Limb (tissue), 2 donors: ENCODE results near the gene SYNM.

Source experiments
- DNase-seq, 2 donors: peaks; one replicate each; pipeline ENCODE4 v3.0.0-alpha.2; 2016; ENCODE audit errors: extremely low spot score in 2 of 2

SYNM gene

GRCh38 chr15:99122831-99123712 is 18.2 kb downstream of the SYNM start:
- no peak for DNase-seq

GRCh38 chr15:99123713-99124451 is 19.0 kb downstream of the SYNM start:
- peak; percentile 72 to 83 for DNase-seq

- DNase-seq: no peak
Observed at GRCh38 chr15:99124641-99125040, 19.8 kb downstream of the SYNM start.

DNA sequence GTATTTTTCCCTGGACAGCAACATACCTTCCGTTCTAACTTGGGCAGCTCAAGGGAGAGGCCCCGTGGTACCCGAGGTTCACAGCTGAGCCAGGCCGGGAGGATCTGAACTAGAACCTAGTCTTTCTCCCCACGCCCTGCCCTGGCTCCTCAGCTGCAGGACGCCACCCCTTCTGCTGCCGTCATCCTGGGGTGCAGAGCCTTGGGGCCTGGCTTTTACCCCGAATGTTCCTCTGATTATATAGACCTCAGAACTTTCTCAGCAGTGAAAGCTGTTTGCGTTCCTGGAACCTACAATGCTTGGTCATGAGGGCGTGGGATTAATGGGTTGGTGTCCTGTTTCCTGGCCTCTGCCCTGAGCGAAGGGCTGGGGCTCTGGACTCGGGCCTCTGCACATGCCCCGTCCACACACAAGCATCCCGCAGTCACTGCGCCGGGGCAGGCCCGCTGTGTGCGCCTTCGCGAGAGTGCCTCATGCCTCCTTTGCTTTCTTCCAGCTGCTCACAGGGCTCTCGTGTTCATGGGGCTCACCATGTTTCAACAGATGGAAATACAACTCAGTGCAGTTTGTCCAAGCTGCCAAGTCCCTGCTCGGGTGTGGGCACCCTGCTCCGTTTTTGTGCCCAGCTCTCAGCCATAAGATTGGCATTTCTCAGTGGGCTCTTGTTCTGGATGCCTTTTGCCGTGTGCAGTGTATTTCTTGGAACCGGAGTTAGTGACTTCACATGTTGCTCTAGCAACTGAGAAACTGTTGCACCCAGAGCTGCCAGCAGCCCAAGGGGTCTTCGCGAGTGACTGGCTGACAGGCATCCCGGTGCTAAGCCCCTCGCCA is 20.4 kb downstream of the SYNM start:
- DNase-seq: peak in 1 of 2 donors; percentile 66

GRCh38 chr15:99126131-99126588 is 21.3 kb downstream of the SYNM start:
- DNase-seq: no peak

DNA sequence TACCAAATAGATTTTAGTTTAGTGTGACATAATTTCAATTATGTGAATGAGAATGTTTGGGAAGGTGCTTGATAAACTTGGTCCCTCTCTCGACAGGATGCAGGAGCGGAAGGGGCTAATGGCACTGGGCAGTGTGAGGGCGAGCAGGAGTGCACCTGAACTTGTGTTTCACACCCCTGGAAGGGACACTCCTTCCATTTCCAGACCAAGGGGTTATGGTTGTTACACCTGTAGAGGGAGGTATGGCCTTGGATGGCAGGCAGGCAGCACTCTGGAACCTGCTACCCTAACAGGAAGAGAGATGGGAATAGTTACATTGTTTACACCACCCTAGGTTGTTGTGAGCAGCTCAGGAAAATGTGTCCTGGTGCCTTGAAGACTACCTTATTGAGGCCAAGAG is 22.1 kb downstream of the SYNM start:
- DNase-seq: no peak

- no peak for DNase-seq
Observed at GRCh38 chr15:99127773-99128172, 22.9 kb downstream of the SYNM start.

DNA sequence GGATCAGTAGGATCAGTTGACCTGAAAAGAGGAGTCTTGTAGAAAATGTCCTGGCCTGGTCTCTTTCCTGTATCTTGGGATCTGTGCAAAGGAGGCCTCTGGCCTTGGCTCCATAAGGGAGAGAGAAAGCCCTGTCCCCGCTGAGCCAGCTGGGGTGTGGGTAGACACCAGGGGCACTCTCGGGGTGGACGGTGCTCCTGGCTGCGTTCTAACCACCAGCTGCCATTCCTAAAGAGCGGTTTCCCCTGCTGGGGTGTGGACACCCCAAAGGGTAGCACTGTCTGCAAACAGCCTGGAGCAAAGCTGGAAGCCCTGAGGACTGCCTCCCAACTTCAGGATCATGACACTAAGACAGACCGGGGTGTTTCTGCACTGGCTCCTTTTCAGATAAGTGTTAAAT is 23.5 kb downstream of the SYNM start:
- DNase-seq: no peak

DNA sequence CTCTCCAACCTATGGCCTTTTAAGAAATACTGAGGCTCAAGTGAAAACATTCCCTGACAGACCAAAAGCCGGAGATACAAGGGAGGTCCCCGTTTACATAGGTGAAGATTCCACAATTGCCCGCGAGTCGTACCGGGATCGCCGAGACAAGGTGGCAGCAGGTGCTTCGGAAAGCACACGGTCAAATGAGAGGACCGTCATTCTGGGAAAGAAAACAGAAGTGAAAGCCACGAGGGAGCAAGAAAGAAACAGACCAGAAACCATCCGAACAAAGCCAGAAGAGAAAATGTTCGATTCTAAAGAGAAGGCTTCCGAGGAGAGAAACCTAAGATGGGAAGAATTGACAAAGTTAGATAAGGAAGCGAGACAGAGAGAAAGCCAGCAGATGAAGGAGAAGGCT is 24.8 kb downstream of the SYNM start:
- DNase-seq: no peak

GRCh38 chr15:99130314-99130713 is 25.4 kb downstream of the SYNM start:
- DNase-seq: no peak

GRCh38 chr15:99130765-99131440 is 26.0 kb downstream of the SYNM start:
- no peak for DNase-seq

- no peak for DNase-seq
Observed at GRCh38 chr15:99131441-99132023, 26.7 kb downstream of the SYNM start.

GRCh38 chr15:99132122-99132521 is 27.2 kb downstream of the SYNM start:
- no peak for DNase-seq

DNA sequence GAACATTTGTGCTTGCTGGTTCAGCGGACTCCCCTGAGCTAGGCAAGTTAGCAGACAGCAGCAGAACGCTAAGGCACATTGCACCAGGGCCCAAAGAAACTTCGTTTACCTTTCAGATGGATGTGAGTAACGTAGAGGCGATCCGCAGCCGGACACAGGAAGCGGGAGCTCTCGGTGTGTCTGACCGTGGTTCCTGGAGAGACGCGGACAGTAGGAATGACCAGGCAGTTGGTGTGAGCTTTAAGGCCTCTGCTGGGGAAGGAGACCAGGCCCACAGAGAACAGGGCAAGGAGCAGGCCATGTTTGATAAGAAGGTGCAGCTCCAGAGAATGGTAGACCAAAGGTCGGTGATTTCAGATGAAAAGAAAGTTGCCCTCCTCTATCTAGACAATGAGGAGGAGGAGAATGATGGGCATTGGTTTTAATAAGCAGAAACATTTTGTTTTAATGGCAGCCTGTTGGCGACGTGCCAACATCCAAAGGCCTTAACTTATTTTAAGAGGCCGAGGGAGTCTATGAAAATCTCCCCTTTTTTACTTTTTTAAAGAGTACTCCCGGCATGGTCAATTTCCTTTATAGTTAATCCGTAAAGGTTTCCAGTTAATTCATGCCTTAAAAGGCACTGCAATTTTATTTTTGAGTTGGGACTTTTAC is 27.9 kb downstream of the SYNM start:
- DNase-seq: no peak

- DNase-seq: no peak
Observed at GRCh38 chr15:99134317-99134821, 29.5 kb downstream of the SYNM start.

GRCh38 chr15:99135194-99135593 is 30.3 kb downstream of the SYNM start:
- DNase-seq: no peak

GRCh38 chr15:99137111-99137546 is 32.2 kb downstream of the SYNM start:
- no peak for DNase-seq

- no peak for DNase-seq
Observed at GRCh38 chr15:99137877-99138276, 33.0 kb downstream of the SYNM start.

DNA sequence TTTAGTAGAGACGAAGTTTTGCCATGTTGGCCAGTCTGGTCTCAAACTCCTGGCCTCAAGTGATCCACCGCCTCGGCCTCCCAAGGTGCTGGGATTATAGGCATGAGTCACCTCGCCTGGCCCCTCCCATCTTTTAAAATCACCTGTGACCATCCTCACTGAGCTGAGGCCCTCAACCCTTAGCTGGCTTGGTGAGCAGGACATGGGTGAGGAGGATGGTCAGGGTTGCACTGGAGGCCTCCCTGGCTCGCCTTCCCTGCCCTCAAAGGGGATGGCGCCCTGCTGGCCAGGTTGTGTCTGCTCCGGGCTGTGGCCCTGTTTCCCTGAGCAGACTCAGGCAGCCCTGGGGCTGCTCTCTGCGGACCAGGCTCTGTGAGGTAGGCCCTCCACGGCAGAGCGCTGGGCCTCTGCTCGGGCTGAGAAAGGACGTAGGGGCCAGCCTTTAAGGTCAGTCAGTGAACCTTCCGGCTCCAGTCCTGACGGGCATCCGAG is 33.7 kb downstream of the SYNM start:
- no peak for DNase-seq

DNA sequence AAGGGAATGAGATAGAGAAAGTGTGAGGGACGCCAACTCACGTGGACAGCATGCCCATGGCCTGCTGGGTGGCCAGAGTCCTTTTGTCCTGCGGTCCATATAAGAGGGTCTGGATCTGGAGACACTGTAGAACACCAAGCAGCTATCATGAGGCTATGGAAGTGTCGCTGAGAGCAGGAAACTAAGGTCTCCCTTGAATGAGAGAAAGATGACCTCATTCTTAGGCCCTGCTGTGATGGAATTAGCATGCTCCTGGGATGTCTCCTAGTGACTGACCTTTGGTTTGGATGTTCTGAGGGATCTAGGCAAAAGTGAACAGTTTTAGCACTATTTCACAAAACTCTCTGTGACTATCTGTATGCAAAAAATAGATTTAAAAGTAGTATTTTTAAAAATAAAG is 34.4 kb downstream of the SYNM start:
- DNase-seq: no peak
